ENCODE results near the gene MARVELD2. TPM values are rescaled to one million over a fixed set of nuclear protein-coding genes. Genes with fewer than 3 reads are reported as not detected.

The MARVELD2 gene
- total and polyA plus RNA-seq, 2 of the 13 experiments (the other 11 are each of a cell fraction or from before 2014, with no cell fraction given) = 11.1 to 15.4 TPM

DNA sequence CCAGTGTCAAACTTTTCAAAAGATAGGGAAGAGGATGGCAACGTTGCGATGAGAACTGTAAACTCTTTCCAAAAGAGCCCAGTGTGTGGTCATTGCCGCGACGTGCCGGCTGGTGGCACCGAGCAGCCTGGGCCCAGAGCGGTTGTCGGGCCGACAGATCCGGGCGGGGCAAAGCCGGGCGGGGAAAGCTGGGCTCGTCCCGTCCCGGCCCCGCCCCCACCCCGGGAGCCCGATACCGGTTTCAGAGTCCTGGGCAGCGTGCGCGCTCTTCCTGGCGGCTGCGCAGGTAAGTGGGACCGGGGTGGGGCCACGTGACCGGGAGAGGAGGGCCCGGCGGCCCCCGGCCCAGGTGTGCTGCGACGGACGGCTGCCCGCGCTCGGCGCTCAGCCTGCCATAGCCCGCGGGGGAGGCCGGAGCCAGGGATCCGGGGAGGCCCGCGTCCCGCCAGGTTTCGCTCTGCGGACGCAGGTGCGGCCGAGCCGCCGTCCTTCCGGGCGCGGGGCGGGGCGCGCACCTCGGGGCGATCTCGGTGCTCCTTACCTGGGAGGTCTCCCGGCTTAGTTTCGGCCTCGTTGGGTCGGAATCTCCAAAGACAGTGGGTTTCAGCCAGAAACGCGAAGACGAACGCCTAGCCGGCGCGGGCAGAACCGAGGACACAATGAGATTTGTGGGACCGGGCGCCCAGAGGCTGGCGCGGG is at the start of gene MARVELD2 (continued):
- TF ChIP-seq, protein P1, sequence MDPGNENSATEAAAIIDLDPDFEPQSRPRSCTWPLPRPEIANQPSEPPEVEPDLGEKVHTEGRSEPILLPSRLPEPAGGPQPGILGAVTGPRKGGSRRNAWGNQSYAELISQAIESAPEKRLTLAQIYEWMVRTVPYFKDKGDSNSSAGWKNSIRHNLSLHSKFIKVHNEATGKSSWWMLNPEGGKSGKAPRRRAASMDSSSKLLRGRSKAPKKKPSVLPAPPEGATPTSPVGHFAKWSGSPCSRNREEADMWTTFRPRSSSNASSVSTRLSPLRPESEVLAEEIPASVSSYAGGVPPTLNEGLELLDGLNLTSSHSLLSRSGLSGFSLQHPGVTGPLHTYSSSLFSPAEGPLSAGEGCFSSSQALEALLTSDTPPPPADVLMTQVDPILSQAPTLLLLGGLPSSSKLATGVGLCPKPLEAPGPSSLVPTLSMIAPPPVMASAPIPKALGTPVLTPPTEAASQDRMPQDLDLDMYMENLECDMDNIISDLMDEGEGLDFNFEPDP (CRISPR knock-in tag; conservative IDR thresholded peaks at IDR 0.05) = 0 out of 2 replicates have a peak, but pooled peaks have one; percentile 65
- TF ChIP-seq, protein P2, sequence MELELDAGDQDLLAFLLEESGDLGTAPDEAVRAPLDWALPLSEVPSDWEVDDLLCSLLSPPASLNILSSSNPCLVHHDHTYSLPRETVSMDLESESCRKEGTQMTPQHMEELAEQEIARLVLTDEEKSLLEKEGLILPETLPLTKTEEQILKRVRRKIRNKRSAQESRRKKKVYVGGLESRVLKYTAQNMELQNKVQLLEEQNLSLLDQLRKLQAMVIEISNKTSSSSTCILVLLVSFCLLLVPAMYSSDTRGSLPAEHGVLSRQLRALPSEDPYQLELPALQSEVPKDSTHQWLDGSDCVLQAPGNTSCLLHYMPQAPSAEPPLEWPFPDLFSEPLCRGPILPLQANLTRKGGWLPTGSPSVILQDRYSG (CRISPR knock-in tag; IDR thresholded peaks at IDR 0.05) = peak; percentile 78; the same call in 1 of the 2 replicates
- TF ChIP-seq ZSCAN29 (CRISPR knock-in tag; conservative IDR thresholded peaks at IDR 0.05) (peak; percentile 80; the same call in 1 of the 2 replicates), RARA (CRISPR knock-in tag; IDR thresholded peaks at IDR 0.05) (no peak; the same call in 1 of the 2 replicates), SIN3B (IDR thresholded peaks at IDR 0.05; ENCODE audit: low read length) (no peak), ZNF138 (CRISPR knock-in tag; IDR thresholded peaks at IDR 0.05; ENCODE audit: low read depth) (no peak), RCOR2 (CRISPR knock-in tag; IDR thresholded peaks at IDR 0.05) (0 out of 2 replicates have a peak, but pooled peaks have one; percentile 35), ZNF282 (IDR thresholded peaks at IDR 0.05; ENCODE audit: partially characterized antibody) (no peak), KDM5B (CRISPR knock-in tag; IDR thresholded peaks at IDR 0.05; ENCODE audit: borderline replicate concordance) (peak; percentile 88), NFIC (IDR thresholded peaks at IDR 0.05; ENCODE audit: low read length) (no peak), GPN1 (CRISPR knock-in tag; IDR thresholded peaks at IDR 0.05; ENCODE audit: borderline replicate concordance) (no peak), ZNF577 (CRISPR knock-in tag; IDR thresholded peaks at IDR 0.05; ENCODE audit: borderline replicate concordance, low read depth) (no peak), TCF12 (IDR thresholded peaks at IDR 0.05) (no peak), TCF12 (CRISPR knock-in tag; IDR thresholded peaks at IDR 0.05) (peak; percentile 69; the same call in 1 of the 2 replicates), GTF2F1 (IDR thresholded peaks at IDR 0.05; ENCODE audit: low read length) (no peak), KLF16 (CRISPR knock-in tag; IDR thresholded peaks at IDR 0.05) (peak in 1 of 2 experiments; percentile 49; a peak in 2 of 4 replicates), MLLT10 (CRISPR knock-in tag; IDR thresholded peaks at IDR 0.05) (no peak), MZF1 (CRISPR knock-in tag; IDR thresholded peaks at IDR 0.05; ENCODE audit: borderline replicate concordance) (no peak), SNAI1 (CRISPR knock-in tag; IDR thresholded peaks at IDR 0.05; ENCODE audit: borderline replicate concordance) (no peak), KMT2A (CRISPR knock-in tag; IDR thresholded peaks at IDR 0.05) (peak; percentile 19; the same call in 1 of the 2 replicates), ZNF136 (CRISPR knock-in tag; IDR thresholded peaks at IDR 0.05; ENCODE audit: low read depth) (no peak), SIX1 (CRISPR knock-in tag; IDR thresholded peaks at IDR 0.05; ENCODE audit: borderline replicate concordance) (no peak), ZBTB7A (CRISPR knock-in tag; IDR thresholded peaks at IDR 0.05) (no peak), E2F1 (CRISPR knock-in tag; IDR thresholded peaks at IDR 0.05) (no peak; the same call in 1 of the 2 replicates), ZNF563 (CRISPR knock-in tag; IDR thresholded peaks at IDR 0.05) (peak; percentile 87)
- TF ChIP-seq, protein P3, sequence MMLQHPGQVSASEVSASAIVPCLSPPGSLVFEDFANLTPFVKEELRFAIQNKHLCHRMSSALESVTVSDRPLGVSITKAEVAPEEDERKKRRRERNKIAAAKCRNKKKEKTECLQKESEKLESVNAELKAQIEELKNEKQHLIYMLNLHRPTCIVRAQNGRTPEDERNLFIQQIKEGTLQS (CRISPR knock-in tag; IDR thresholded peaks at IDR 0.05) = no peak
- TF ChIP-seq, protein P4, sequence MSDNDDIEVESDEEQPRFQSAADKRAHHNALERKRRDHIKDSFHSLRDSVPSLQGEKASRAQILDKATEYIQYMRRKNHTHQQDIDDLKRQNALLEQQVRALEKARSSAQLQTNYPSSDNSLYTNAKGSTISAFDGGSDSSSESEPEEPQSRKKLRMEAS (IDR thresholded peaks at IDR 0.05) = peak; percentile 87

Measured in HepG2 (cell line).